SW480 (cell line): ENCODE data around the gene KYNU.
"Not testable (repeated sequence)": the region's sequence is repeated elsewhere in the genome, so short reads cannot be mapped to it uniquely, and the experiment has no call there.

Experiments
- DNase-seq: peaks from one replicate; pipeline ENCODE4 v3.0.0-alpha.2; 2016; ENCODE audit warnings: low spot score

KYNU gene

DNA sequence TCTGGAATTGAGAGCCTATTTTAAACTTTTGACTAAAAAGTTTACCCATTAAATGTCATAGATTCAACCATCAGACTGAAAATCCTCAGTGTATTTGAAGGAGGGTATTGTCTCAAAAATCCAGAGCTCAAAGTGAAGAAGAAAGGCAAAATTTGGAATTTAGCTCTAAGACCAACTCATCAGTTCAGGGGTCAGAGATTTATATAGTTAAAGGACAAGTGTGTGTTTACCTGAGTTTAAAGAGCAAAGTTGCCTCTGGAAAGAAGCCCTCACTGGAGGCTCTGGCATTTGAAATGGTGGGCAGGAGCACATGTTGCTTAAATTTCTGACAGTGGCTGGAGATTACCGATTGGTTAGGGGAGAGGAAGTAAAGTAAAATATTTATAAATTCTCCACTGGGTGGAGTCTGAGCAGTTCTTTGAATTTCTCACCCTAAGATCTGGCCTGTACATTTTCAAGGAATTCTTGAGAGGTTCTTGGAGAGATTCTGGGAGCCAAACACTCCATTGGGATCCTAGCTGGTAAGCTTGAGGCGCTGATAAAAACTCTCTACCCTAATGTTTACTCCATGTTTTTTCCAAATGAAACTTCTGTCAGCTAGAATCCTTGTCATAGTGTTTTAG, at the start of gene KYNU:
TSS of gene KYNU (plus strand) at position 449 of the 623 bp plus-strand sequence. CDS start 7,704 bp downstream, outside the sequence.
- no peak for DNase-seq

- no peak for DNase-seq
These were observed 43.4 kb upstream of the KYNU start for GRCh38 chr2:142834021-142834420.

GRCh38 chr2:142840436-142840835, 37.0 kb upstream of the KYNU start:
- DNase-seq, result no peak

DNA sequence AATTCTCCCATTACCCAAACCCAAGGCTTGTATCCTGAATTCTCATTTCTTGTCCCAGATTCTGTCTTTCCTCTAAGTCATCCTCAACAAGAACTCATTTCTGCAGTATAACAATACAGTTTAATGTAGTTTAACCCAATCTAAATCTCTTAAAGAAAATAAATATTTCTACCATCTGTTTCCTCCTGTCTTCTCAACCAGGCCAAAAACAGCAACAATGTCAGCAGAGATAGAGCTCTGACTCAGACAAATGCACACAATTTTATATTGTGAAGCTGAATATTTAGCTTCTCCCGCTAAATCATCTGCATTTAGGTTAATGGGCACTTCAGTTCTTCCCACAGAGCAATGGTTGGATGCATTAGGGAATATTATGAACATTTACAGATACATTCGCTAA, 35.7 kb upstream of the KYNU start:
- DNase-seq, result no peak

GRCh38 chr2:142842369-142842768, 35.1 kb upstream of the KYNU start:
- DNase-seq, result no peak

DNA sequence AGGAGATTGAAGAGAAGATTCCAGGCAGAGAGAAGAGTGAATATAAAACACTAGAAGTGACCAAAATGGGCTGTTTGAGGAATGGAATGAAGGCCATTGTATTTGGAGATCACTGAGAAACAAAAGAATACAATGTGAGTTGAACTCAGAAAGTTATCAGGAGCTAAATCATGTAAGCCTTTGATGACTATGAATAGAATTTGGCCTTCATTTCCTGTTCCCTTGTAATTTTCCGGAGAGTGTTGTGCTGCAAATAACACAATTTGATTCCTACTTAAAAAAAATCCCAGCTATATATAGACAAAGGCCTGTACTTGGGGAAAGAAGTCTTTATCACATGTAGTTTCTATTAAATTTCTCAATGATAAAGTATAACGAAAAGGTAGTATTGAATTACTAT, 33.7 kb upstream of the KYNU start:
- no peak for DNase-seq

- DNase-seq, result no peak
These were observed 29.3 kb upstream of the KYNU start for GRCh38 chr2:142848023-142848606.

DNA sequence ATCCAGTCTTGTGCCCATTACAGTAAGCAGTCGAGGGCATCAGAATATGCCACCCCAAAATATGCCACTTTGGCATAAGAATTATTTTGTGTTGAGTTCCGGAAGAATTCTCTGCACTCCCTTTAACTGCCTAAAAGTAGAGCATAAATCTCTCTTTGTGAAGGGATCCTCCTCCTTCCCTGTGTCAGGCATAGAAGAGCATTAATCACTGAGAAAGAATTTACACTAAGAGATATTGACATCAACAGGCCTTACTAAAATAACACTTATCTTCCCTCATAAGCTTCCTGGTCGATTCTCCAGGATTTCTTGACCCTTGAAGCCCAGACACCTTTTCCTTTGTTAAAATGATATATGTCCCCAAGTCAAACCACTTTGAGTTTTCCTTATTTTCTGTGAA, 27.6 kb upstream of the KYNU start:
- no peak for DNase-seq

DNA sequence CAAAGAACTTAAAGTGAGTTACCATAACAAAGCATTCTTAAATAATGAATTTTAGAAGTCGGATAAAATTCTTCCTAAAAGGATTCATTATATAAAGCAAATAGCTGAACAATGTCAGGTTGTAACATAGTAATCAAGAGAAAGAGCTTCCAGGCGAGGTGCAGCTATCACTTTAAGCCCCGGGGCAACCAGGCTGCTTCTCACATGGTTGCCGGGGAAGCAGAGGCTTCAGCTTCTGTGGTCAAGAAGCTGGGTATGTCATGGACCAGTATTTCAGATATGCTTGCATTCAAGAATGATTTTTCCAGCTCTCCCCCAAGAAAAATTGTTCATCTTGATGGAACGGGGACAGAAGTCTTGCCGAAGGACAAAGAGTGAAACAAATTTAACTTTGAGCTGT, 23.6 kb upstream of the KYNU start:
- no peak for DNase-seq

DNA sequence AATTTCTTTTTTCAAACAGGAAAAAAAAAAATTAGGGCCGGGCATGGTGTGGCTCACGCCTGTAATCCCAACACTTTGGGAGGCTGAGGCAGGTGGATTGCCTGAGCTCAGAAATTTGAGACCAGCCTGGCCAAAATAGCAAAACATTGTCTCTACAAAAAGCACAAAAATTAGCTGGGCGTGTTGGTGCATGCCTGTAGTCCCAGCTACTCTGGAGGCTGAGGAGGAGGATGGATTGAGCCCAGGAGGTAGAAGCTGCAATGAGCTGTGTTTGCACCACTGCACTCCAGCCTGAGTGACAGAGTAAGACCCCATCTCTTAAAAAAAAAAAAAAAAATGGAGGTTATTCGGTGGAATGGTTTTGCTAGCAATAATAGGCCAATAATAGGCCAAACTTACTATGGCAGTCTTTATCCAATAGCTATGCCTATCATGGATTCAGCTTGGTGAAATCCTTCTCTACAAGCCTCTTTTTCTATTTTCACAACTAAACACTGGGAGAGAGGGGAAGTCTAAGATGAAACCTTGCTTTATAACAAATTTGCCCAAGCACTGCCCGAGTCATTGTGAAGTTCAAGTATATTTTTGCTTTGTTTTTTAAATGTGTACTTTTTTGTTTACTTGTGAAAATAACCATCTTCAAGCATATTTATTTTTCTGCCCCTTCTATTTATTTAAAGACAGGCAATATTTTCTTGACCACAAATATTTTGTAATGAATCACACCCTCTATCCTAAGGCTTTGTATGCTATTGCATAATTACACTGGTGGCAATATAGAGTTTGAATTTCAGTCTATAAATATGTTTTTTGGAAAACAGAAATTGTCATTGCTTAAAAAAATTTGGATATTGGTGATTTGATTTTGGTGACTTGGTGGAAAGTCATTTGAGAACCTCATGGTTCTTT, 20.0 kb upstream of the KYNU start:
- DNase-seq, result no peak

DNA sequence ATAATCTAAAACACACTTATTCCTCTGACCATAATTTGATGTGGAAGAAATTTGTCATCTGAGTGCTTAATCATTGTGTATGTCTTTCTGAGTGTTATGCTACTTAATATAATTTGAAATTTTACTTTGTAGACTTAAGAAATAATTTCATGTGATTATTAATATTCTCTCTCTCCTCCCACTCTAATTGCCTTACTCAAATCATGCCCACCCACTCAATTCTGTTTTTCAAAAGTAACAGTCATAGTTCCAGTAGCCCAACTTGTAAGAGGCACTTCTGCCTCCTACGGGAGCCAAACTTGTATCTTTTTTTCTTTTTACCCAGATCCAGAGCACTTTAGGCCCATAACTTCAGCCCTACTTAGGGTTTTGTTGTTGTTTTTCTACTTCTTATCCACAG, 18.5 kb upstream of the KYNU start:
- no peak for DNase-seq

DNA sequence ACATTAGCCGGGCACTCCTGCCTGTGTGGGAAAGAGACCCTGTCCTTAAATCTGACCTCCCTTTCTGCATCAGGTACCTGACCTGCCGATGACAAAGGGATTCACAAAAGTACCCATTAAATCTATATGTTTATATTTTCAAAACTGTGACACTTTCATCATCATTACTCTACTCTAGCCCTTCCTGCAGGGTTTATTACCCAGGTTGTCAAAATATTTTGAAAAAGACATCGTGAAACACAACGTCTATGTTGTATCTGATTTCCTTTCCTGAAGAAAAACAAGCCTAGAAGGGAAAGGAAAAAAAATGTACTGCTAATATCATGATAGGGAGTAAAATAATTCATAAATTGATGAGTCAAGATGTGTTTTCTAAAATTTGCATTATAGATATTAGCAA, 15.2 kb upstream of the KYNU start:
- DNase-seq, result no peak

DNA sequence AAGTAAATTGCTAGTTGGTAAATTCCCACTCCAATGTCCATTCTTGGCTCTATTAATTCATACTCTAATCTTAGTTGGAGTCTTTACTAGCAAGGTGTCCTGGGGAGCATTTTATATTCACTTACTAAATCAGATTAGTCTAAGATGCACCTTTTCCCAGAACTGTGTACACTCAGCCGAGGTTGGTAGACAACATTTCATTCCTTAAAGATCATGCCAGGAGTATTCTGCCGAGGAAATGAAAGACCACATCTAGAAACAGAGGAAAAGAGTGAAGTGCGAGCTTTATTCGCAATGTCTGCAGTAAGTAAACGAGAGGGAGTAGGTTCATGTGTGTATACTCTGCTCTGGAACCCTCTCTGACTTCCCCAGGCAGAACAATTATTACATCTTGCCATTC, 14.6 kb upstream of the KYNU start:
- no peak for DNase-seq

- no peak for DNase-seq
These were observed 13.9 kb upstream of the KYNU start for GRCh38 chr2:142863485-142863961.

DNA sequence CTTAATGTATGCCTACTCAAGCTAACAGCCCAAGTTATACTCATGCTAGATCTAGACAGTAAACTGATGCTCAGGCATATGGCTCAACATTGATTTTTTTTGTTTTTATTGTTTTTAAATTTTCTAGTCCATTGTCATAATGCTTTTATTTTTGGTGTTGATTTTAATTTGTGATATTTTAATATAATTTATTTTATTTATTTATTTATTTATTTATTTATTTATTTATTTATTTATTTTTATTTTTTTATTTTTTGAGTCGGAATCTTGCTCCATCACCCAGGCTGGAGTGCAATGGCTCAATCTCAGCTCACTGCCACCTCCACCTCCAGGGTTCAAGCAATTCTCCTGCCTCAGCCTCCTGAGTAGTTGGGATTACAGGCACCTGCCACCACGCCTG, 12.9 kb upstream of the KYNU start:
- not testable (repeated sequence) for DNase-seq

DNA sequence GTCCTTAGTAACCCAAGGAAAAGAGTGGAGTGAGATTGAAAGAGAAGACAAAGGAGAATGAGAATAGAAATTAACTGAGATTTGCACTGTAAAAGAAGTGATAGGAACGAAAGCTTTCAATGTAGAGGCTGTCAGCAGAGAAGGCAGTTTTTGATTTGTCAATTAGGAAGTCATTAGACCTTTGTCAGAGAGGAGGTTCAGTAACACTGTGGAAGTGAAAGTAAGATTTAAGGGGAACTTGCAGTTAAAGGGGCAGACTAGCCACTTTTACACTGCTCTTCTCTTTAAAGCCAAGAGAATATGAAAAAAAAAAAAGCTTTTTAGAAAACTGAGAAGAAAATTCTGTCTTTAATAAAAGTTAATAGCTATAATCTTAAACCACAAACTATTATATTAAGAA, 11.5 kb upstream of the KYNU start:
- DNase-seq, result no peak

GRCh38 chr2:142866426-142866825, 11.0 kb upstream of the KYNU start:
- DNase-seq, result no peak

GRCh38 chr2:142867136-142867535, 10.3 kb upstream of the KYNU start:
- DNase-seq, result no peak

DNA sequence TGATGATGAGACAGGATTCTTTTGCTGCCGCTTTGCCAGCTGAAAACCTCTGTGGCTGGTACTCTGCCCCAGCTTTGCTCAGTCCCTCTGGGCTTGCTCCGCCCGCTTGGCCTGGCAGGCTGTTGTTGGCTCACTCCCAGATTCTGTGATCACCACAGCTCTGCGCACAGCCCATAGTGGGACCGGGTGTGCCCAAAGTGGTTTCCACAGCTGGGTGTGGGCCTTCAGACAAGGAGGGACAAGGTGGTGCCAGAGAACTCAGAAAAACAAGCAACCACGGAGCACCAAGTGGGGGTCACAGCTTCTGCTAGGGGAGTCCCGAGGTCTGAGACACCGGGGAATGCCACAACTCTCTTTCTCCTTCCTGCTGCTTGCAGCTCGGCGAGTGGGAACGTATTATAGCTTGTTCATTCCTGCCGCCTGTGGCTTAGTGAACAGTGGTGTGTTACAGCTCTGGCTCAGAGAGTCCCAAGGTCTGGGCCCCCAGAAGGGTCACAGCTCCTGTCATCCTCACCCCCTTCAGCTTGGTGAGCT, 9.2 kb upstream of the KYNU start:
- no peak for DNase-seq

DNA sequence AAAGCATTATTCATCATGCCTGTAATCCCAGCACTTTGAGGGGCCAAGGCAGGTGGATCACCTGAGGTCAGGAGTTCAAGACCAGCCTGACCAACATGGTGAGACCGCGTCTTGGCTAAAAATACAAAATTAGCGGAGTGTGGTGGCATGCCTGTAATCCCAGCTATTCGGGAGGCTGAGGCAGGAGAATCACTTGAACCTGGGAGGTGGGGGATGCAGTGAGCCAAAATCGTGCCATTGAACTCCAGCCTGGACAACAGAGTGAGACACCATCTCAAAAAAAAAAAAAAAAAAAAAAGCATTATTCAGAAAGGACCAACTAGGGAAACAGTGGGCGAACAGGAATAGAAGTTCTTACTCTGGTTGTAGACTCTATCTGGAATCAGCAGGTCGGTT, 8.4 kb upstream of the KYNU start:
- DNase-seq, result not testable (repeated sequence)

GRCh38 chr2:142869461-142870106, 7.9 kb upstream of the KYNU start:
- no peak for DNase-seq

GRCh38 chr2:142870526-142870925, 6.9 kb upstream of the KYNU start:
- DNase-seq, result no peak
